ENCODE data around the gene RXFP1.

The RXFP1 gene

GRCh38 chr4:158500054-158500453, 21.6 kb upstream of the RXFP1 start:
- DNase-seq (ENCODE audit: low read depth) = no peak
- no peak for TF ChIP-seq CTCF (IDR thresholded peaks at IDR 0.05; ENCODE audit: control insufficient read depth, extremely low read depth, insufficient read depth)
- H3K4me3 ChIP-seq (ENCODE audit: low read depth, low read length) = no peak overlapping the region

GRCh38 chr4:158513256-158513655, 8.4 kb upstream of the RXFP1 start:
- TF ChIP-seq CTCF (IDR thresholded peaks at IDR 0.05; ENCODE audit: control insufficient read depth, extremely low read depth, insufficient read depth) = no peak
- no peak for DNase-seq (ENCODE audit: low read depth)
- H3K4me3 ChIP-seq (ENCODE audit: low read depth, low read length) = no peak overlapping the region

GRCh38 chr4:158519226-158519625, 2.5 kb upstream of the RXFP1 start:
- DNase-seq (ENCODE audit: low read depth) = no peak
- no peak overlapping the region for H3K4me3 ChIP-seq (ENCODE audit: low read depth, low read length)
- TF ChIP-seq CTCF (IDR thresholded peaks at IDR 0.05; ENCODE audit: control insufficient read depth, extremely low read depth, insufficient read depth) = no peak

GRCh38 chr4:158523990-158524535, 2.4 kb downstream of the RXFP1 start:
- no peak for TF ChIP-seq CTCF (IDR thresholded peaks at IDR 0.05; ENCODE audit: control insufficient read depth, extremely low read depth, insufficient read depth)
- peak; percentile 7 for DNase-seq (ENCODE audit: low read depth)
- H3K4me3 ChIP-seq (ENCODE audit: low read depth, low read length) = no peak overlapping the region

- TF ChIP-seq CTCF (IDR thresholded peaks at IDR 0.05; ENCODE audit: control insufficient read depth, extremely low read depth, insufficient read depth) = no peak
- H3K4me3 ChIP-seq (ENCODE audit: low read depth, low read length) = no peak overlapping the region
- no peak for DNase-seq (ENCODE audit: low read depth)
Observed at GRCh38 chr4:158527516-158527915, 5.8 kb downstream of the RXFP1 start.

GRCh38 chr4:158529505-158529904, 7.8 kb downstream of the RXFP1 start:
- no peak for DNase-seq (ENCODE audit: low read depth)
- TF ChIP-seq CTCF (IDR thresholded peaks at IDR 0.05; ENCODE audit: control insufficient read depth, extremely low read depth, insufficient read depth) = no peak
- H3K4me3 ChIP-seq (ENCODE audit: low read depth, low read length) = no peak overlapping the region

GRCh38 chr4:158530381-158530780, 8.7 kb downstream of the RXFP1 start:
- no peak for DNase-seq (ENCODE audit: low read depth)
- H3K4me3 ChIP-seq (ENCODE audit: low read depth, low read length) = no peak overlapping the region
- no peak for TF ChIP-seq CTCF (IDR thresholded peaks at IDR 0.05; ENCODE audit: control insufficient read depth, extremely low read depth, insufficient read depth)

Data from LNCaP clone FGC (cell line).